RWPE1 (cell line): Measurements from ENCODE around the gene SFT2D1.
"Not testable (repeated sequence)": the region's sequence is repeated elsewhere in the genome, so short reads cannot be mapped to it uniquely, and the experiment has no call there.

Source experiments
- CTCF ChIA-PET: fragments of 350-600 bp; sonication (Branson Sonifier 250); formaldehyde crosslinking; extraction: SDS; loops from one replicate; lab custom pipeline; 2021; lab: Yijun Ruan, JAX
- POLR2A ChIA-PET: fragments of 400-600 bp; formaldehyde crosslinking; extraction: SDS; loops from one replicate; lab custom pipeline; 2020; ENCODE audit warnings: antibody characterized with exemption; ENCODE audit not compliant: low non-redundant PET; lab: Yijun Ruan, JAX
- DNase-seq: peaks from one replicate; pipeline ENCODE4 v3.0.0; 2012; ENCODE audit warnings: low spot score
- H3K27ac ChIP-seq: fragments of 450-650 bp; 2 replicates; pipeline ENCODE4 v1.5.1; 2017
- CTCF ChIP-seq: fragments of 450-650 bp; conservative IDR thresholded peaks from 2 replicates; pipeline ENCODE4 v1.5.1; 2017; ENCODE audit warnings: low read depth, mild to moderate bottlenecking

SFT2D1 gene

GRCh38 chr6:166383802-166384363, 41.5 kb upstream of the SFT2D1 start:
- POLR2A ChIA-PET = not testable (repeated sequence)
- CTCF ChIA-PET = interaction anchor here (0.7 to 1.0 kb wide), 3 partner anchors 15 to 1086 kb away, joined by 3 to 5 read pairs (median 3); no protein-coding TSS in a partner anchor
- H3K27ac ChIP-seq = peak overlapping the region; percentile 93

GRCh38 chr6:166382933-166383801, 40.8 kb upstream of the SFT2D1 start, which contains the start of gene MPC1:
Gene MPC1, minus strand, starts transcription at chr6:166382940. Its CDS starts 64 bp downstream, at chr6:166382876.
- CTCF ChIA-PET = interaction anchor here (1.0 kb wide), 2 partner anchors 15 to 69 kb away, joined by 3 to 5 read pairs; no protein-coding TSS in a partner anchor

More at GRCh38 chr6:166383802-166384363, 41.5 kb upstream of the SFT2D1 start:
- not testable (repeated sequence) for DNase-seq
- peak; percentile 26; the same call in 1 of the 2 replicates for TF ChIP-seq CTCF

GRCh38 chr6:166382500-166382932, 40.2 kb upstream of the SFT2D1 start:
- CTCF ChIA-PET = no interaction called here
- no peak for DNase-seq
- H3K27ac ChIP-seq = peak overlapping the region; percentile 93
- TF ChIP-seq CTCF = no peak
- POLR2A ChIA-PET = no interaction called here

More at GRCh38 chr6:166382933-166383801, 40.8 kb upstream of the SFT2D1 start, which contains the start of gene MPC1:
- peak within 1 kb of the TSS; percentile 93 for H3K27ac ChIP-seq
- POLR2A ChIA-PET = no interaction called here
- DNase-seq = peak; percentile 95
- no peak for TF ChIP-seq CTCF

- H3K27ac ChIP-seq = peak overlapping the region; percentile 93
- POLR2A ChIA-PET = no interaction called here
- TF ChIP-seq CTCF = peak; percentile 94
- CTCF ChIA-PET = interaction anchor here (0.7 to 1.7 kb wide), 9 partner anchors 22 to 1048 kb away, joined by 3 to 14 read pairs (median 4); no protein-coding TSS in a partner anchor
- DNase-seq = peak; percentile 80
These were observed 39.6 kb upstream of the SFT2D1 start for GRCh38 chr6:166381733-166382499.

- ChIA-PET CTCF (interaction anchor here (0.7 to 1.7 kb wide), 10 partner anchors 21 to 1049 kb away, joined by 3 to 14 read pairs (median 4); no protein-coding TSS in a partner anchor), POLR2A (interaction anchor here (0.7 kb wide), 1 partner anchor 54 kb away, joined by 5 read pairs; no protein-coding TSS in a partner anchor)
- no peak for DNase-seq
- H3K27ac ChIP-seq = peak overlapping the region; percentile 93; the same call in 1 of the 2 replicates
- TF ChIP-seq CTCF = no peak
These were observed 39.0 kb upstream of the SFT2D1 start for GRCh38 chr6:166381381-166381732.
